GM12878 (cell line): ENCODE measurements around the gene CDC42EP1. TPM values are rescaled to one million over a fixed set of nuclear protein-coding genes. Genes with fewer than 3 reads are reported as not detected.

Experiments used
- ATF2 ChIP-seq: IDR thresholded peaks from 2 replicates; pipeline ENCODE4 v1.6.1; 2012; ENCODE audit warnings: low read length, inconsistent platforms
- EP300 ChIP-seq, 2 experiments: fragments of 150-350 bp in 1 of 2; IDR thresholded peaks; 2 replicates each; pipeline ENCODE4 v1.6.1; 2011 to 2012; ENCODE audit warnings: low read depth in 2 of 2, low read length in 2 of 2, borderline replicate concordance in 1 of 2, improper control_type of control experiment in 1 of 2, inconsistent platforms in 1 of 2; ENCODE audit not compliant: control insufficient read depth in 1 of 2
- GABPA ChIP-seq: IDR thresholded peaks from 2 replicates; pipeline ENCODE4 v1.6.1; 2014; ENCODE audit warnings: antibody characterized with exemption, low read depth, mild to moderate bottlenecking, inconsistent platforms
- IKZF2 ChIP-seq, 2 experiments: fragments of 450-650 bp; IDR thresholded peaks; 2 replicates each; pipeline ENCODE4 v1.6.1; 2017; ENCODE audit warnings: mild to moderate bottlenecking in 2 of 2, moderate library complexity in 2 of 2
- KDM1A ChIP-seq: fragments of 200-600 bp; sonication (generic); IDR thresholded peaks from 2 replicates; pipeline ENCODE4 v1.6.1; 2016; ENCODE audit warnings: borderline replicate concordance
- KLF5 ChIP-seq: fragments of 450-650 bp; IDR thresholded peaks from 2 replicates; pipeline ENCODE4 v1.6.1; 2014; ENCODE audit warnings: mild to moderate bottlenecking; ENCODE audit not compliant: partially characterized antibody
- LARP7 ChIP-seq: fragments of 450-650 bp; IDR thresholded peaks from 2 replicates; pipeline ENCODE4 v1.6.1; 2017; ENCODE audit warnings: mild to moderate bottlenecking
- MEF2A ChIP-seq: IDR thresholded peaks from 2 replicates; pipeline ENCODE4 v1.6.1; 2011; ENCODE audit warnings: low read depth, mild to moderate bottlenecking, low read length, moderate library complexity; ENCODE audit not compliant: insufficient read depth
- MYC ChIP-seq: IDR thresholded peaks from 2 replicates; pipeline ENCODE4 v1.6.1; 2011; ENCODE audit warnings: mild to moderate bottlenecking, low read length, moderate library complexity, inconsistent platforms; ENCODE audit not compliant: insufficient read depth, insufficient replicate concordance, insufficient read length, severe bottlenecking
- NR2C2 ChIP-seq: IDR thresholded peaks from 2 replicates; pipeline ENCODE4 v1.6.1; 2011; ENCODE audit warnings: borderline replicate concordance, low read depth; ENCODE audit not compliant: control insufficient read depth, insufficient read length
- PAX8 ChIP-seq: fragments of 450-650 bp; IDR thresholded peaks from 2 replicates; pipeline ENCODE4 v1.6.1; 2017; ENCODE audit warnings: mild to moderate bottlenecking, moderate library complexity
- RCOR1 ChIP-seq: conservative IDR thresholded peaks from 2 replicates; pipeline ENCODE4 v1.6.1; 2012; ENCODE audit warnings: low read depth, low read length, improper control_type of control experiment
- SMAD1 ChIP-seq: fragments of 450-650 bp; IDR thresholded peaks from 2 replicates; pipeline ENCODE4 v1.6.1; 2018; ENCODE audit warnings: mild to moderate bottlenecking, low read depth; ENCODE audit not compliant: partially characterized antibody
- SMAD5 ChIP-seq: IDR thresholded peaks from 2 replicates; pipeline ENCODE4 v1.6.1; 2016; ENCODE audit warnings: antibody characterized with exemption, low read depth
- STAT1 ChIP-seq: fragments of 450-650 bp; conservative IDR thresholded peaks from 2 replicates; pipeline ENCODE4 v1.6.1; 2014; ENCODE audit warnings: antibody characterized with exemption, mild to moderate bottlenecking
- USF2 ChIP-seq: IDR thresholded peaks from 2 replicates; pipeline ENCODE4 v1.6.1; 2011; ENCODE audit warnings: low read depth, low read length, improper control_type of control experiment, borderline replicate concordance
- ZBTB11 ChIP-seq: fragments of 450-650 bp; formaldehyde crosslinking; IDR thresholded peaks from 2 replicates; pipeline ENCODE4 v1.5.0; 2022; ENCODE audit warnings: mild to moderate bottlenecking, missing genetic modification characterization
- ZBTB4 ChIP-seq: fragments of 450-650 bp; formaldehyde crosslinking; IDR thresholded peaks from 2 replicates; pipeline ENCODE4 v1.4.0; 2022; ENCODE audit warnings: mild to moderate bottlenecking, moderate library complexity
- ZNF217 ChIP-seq: fragments of 450-650 bp; IDR thresholded peaks from 2 replicates; pipeline ENCODE4 v1.6.1; 2017; ENCODE audit warnings: antibody characterized with exemption, mild to moderate bottlenecking
- ZNF384 ChIP-seq: IDR thresholded peaks from 2 replicates; pipeline ENCODE4 v1.6.1; 2012; ENCODE audit warnings: low read depth, mild to moderate bottlenecking, low read length, improper control_type of control experiment, borderline replicate concordance
- polyA plus RNA-seq, 11 experiments: library from polyadenylated mRNA; depleted of rRNA in 4 of 11; unstranded in 6 of 11; stranded (reverse) in 5 of 11; fragments of >200 nt; fragmentation: Nextera tagmentation in 4 of 11; fragmentation: Illumina TruSeq in 1 of 11; extraction: Ambion mirVana in 4 of 11; extraction: Trizol in 1 of 11; gene quantifications; 1 replicate in 1 of 11; 2 replicates in 10 of 11; pipeline versions ENCODE4 v1.2.1 to v1.2.3, GENCODE V29; 2011 to 2016; ENCODE audit warnings: inconsistent platforms in 2 of 11, missing spikeins in 2 of 11, low read depth in 1 of 11
- total RNA-seq, 4 experiments: library from RNA; depleted of rRNA in 3 of 4; stranded (reverse); fragments of >200 nt in 3 of 4; fragmentation: Illumina TruSeq in 1 of 4; extraction: Trizol in 1 of 4; gene quantifications; 2 replicates each; pipeline versions ENCODE4 v1.2.1 to v1.2.3, GENCODE V29; 2013 to 2021

Gene CDC42EP1
- total and polyA plus RNA-seq, 10 of the 15 experiments (the other 5 are each of a cell fraction or from before 2014, with no cell fraction given) = 0.04 to 0.33 (median 0.09) TPM; not detected in 7

GRCh38 chr22:37607010-37607934 lies 47.0 kb downstream of the CDC42EP1 start (continued):
- TF ChIP-seq ZBTB11 (CRISPR knock-in tag) (no peak), PAX8 (no peak), LARP7 (peak; percentile 47; the same call in 1 of the 2 replicates), SMAD1 (no peak), EP300 (IDR thresholded peaks at IDR 0.05; ENCODE audit: borderline replicate concordance in 1 of 2, control insufficient read depth in 1 of 2, low read depth in 2 of 2, low read length in 2 of 2) (no peak), NR2C2 (no peak), STAT1 (no peak), SMAD5 (no peak), IKZF2 (IDR thresholded peaks at IDR 0.05) (peak in 1 of 2 experiments; percentile 37; a peak in 1 of 4 replicates), ATF2 (no peak), USF2 (no peak), RCOR1 (peak; percentile 74; the same call in 1 of the 2 replicates), MYC (no peak), MEF2A (no peak), ZNF384 (0 out of 2 replicates have a peak, but pooled peaks have one; percentile 39), KDM1A (peak; percentile 73; the same call in 1 of the 2 replicates), KLF5 (no peak), ZBTB4 (CRISPR knock-in tag) (no peak), ZNF217 (no peak; the same call in 1 of the 2 replicates), GABPA (no peak)
